ENCODE results near the gene LRRC74A.

- no peak for TF ChIP-seq POLR2AphosphoS5 (IDR thresholded peaks at IDR 0.05; ENCODE audit: low read depth, low read length)
- TF ChIP-seq REST (IDR thresholded peaks at IDR 0.05; ENCODE audit: insufficient read depth in 1 of 2, low read depth in 2 of 2, low read length in 2 of 2): no peak
- TF ChIP-seq SIN3A (IDR thresholded peaks at IDR 0.05; ENCODE audit: borderline replicate concordance, insufficient read depth, low read length): no peak
- no peak for TF ChIP-seq TAF1 (IDR thresholded peaks at IDR 0.05; ENCODE audit: borderline replicate concordance, insufficient read depth, low read length)
- TF ChIP-seq FOXP2 (optimal IDR thresholded peaks at IDR 0.05; ENCODE audit: borderline replicate concordance, extremely low read depth, extremely low read length, insufficient read depth): no peak
Measured at GRCh38 chr14:76867516-76868453, 41.6 kb downstream of the LRRC74A start.
